IPS-18a (cell line): ENCODE results near the gene PLK3.
A peak's percentile ranks its signal among the peaks of the same experiment; 100 is the strongest.
"Not testable (repeated sequence)": the region's sequence is repeated elsewhere in the genome, so short reads cannot be mapped to it uniquely, and the experiment has no call there.

ENCODE experiments used
- H3K27ac ChIP-seq: one replicate; pipeline ENCODE4 v1.5.1; 2013; ENCODE audit warnings: low read length
- H3K27me3 ChIP-seq: one replicate; pipeline ENCODE4 v1.6.1; 2013; ENCODE audit warnings: mild to moderate bottlenecking, low read length; ENCODE audit not compliant: control insufficient read depth, insufficient read depth
- H3K36me3 ChIP-seq: one replicate; pipeline ENCODE4 v1.6.1; 2013; ENCODE audit warnings: low read depth, low read length; ENCODE audit not compliant: control insufficient read depth
- H3K4me1 ChIP-seq: one replicate; pipeline ENCODE4 v1.6.1; 2013; ENCODE audit warnings: low read depth, low read length; ENCODE audit not compliant: control insufficient read depth
- H3K4me3 ChIP-seq: one replicate; pipeline ENCODE4 v1.5.1; 2013; ENCODE audit warnings: low read length
- H3K9ac ChIP-seq: one replicate; pipeline ENCODE4 v1.6.1; 2013; ENCODE audit warnings: mild to moderate bottlenecking, low read length, moderate library complexity
- H3K9me3 ChIP-seq: one replicate; pipeline ENCODE4 v1.6.1; 2013; ENCODE audit warnings: low read depth, low read length; ENCODE audit not compliant: control insufficient read depth

Gene PLK3

DNA sequence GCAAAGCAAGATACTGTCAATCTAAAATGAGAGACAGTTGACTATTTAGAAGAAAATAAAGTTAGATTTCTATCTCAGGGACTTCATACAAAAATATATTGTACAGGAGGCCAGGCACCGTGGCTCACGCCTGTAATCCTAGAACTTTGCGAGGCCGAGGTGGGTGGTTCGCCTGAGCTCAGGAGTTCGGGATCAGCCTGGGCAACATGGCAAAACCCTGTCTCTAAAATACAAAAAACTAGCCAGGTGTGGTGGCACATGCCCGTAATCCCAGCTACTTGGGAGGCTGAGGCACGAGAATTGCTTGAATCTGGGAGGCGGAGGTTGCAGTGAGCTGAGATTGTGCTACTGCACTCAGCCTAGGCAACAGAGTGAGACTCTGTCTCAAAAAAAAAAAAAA lies 15.7 kb downstream of the PLK3 start:
- not testable (repeated sequence) for H3K27me3 ChIP-seq, H3K4me1 ChIP-seq, H3K9me3 ChIP-seq, H3K4me3 ChIP-seq, H3K27ac ChIP-seq, H3K36me3 ChIP-seq, H3K9ac ChIP-seq

DNA sequence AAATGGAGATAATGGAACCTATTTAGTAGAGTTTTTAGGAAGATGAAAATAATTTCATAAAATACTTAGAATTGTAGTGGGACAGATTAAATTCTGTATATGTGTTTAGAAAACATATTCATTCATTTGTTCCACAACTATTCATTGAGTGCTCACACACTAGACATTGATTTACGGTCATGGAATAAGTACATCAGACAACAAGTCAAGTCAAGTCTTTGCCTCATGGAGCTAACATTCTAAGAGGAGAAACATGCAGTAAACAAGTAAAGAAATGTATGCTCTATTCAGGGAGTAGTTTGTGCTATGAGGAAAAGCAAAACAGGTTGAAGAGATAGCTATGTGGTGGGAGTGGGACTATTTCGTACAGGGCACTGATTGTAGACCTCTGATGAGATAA lies 17.1 kb downstream of the PLK3 start:
- H3K4me3 ChIP-seq: no peak overlapping the region
- H3K9ac ChIP-seq: no peak overlapping the region
- H3K27ac ChIP-seq: no peak overlapping the region
- peaks cover 6% of the 10 kb centered on the region for H3K4me1 ChIP-seq
- H3K9me3 ChIP-seq: no peaks in the 10 kb centered on the region
- H3K27me3 ChIP-seq: no peaks in the 10 kb centered on the region
- no peaks in the 10 kb centered on the region for H3K36me3 ChIP-seq

DNA sequence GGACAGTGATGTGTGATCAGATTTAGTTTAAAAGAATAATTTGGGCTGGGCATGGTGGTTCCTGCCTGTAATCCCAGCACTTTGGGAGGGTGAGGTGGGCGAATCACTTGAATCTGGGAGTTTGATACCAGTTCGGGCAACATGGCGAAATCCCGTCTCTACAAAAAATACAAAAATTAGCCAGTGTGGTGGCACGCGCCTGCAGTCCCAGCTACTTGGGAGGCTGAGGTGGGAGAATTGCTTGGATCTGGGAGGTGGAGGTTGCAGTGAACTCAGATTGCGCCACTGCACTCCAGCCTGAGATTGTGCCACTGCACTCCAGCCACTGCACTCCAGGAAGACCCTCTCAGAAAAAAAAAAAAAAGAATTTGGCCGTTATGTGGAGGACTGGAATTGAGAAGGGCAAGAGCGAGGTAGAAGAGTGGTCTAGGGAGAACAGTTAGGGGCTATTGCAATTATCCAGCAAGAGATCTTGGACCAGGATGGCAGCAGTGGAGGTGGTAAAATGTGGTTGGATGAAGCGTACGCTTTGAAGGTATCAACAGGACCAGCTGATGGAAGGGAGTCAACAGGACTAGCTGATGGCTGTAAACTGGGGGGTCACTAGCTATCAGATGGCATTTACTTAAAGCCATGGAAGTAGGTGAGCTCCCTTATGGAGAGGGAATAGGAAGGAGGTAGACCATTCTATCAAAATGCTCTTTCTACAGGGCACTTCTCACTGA lies 17.8 kb downstream of the PLK3 start:
- Histone ChIP-seq H3K27me3 (no peaks in the 10 kb centered on the region), H3K36me3 (no peaks in the 10 kb centered on the region), H3K4me1 (peaks cover 6% of the 10 kb centered on the region), H3K9me3 (no peaks in the 10 kb centered on the region), H3K27ac (no peak overlapping the region), H3K4me3 (no peak overlapping the region), H3K9ac (no peak overlapping the region)

DNA sequence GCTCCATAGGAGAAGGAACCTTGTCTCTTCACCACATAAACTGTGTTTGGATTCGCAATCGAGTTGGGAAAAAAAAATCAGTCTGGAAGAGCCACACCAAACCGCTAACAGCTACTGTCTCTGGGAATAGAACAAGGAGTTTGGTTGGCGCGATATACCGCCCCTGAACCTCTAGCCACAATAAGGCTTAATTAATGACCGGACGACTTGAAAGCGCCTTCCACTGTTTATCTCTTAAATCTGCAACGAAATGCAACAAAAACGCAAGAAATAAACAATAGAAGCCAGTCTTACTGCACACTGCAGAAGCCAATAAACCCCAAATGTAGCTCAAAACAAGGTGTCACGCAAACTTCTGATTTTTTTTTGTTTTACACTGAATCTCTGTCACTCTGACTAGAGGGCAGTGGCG lies 19.0 kb downstream of the PLK3 start:
- peak overlapping the region; percentile 29 for H3K27ac ChIP-seq
- H3K9ac ChIP-seq: no peak overlapping the region
- H3K9me3 ChIP-seq: no peaks in the 10 kb centered on the region
- no peaks in the 10 kb centered on the region for H3K27me3 ChIP-seq
- H3K4me1 ChIP-seq: peaks cover 6% of the 10 kb centered on the region
- peak overlapping the region; percentile 60 for H3K4me3 ChIP-seq
- H3K36me3 ChIP-seq: no peaks in the 10 kb centered on the region

DNA sequence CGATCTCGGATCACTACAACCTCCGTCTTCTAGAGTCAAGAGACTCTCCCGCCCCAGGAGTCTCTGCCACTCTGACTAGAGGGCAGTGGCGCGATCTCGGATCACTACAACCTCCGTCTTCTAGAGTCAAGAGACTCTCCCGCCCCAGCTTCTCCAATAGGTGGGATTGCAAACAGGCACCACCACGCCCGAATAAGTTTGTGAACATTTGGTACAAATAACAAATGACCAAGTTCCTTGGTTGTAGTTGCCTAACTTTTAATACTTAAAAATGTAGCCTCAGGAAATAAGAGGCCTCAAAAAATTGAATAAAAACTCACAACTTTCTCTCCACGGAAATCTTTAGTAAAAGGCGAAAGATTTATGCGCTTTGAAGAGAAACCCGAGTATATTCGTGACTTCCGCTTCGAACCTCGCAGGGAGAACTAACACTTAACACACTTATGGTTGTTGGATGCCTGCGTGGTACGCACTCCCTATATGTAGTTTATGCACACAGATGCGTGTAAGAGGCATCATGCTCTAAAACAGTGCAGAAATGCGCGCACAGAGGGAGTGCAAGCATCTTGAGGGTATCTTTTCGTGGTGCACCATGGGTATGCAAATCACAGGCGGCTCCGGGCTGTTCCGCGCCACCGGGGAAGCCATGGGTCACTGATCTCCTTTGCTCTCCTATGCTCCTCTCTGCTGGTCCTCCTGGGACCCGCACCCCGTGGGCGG lies 19.6 kb downstream of the PLK3 start:
- peak overlapping the region; percentile 97 for H3K9ac ChIP-seq
- peak overlapping the region; percentile 100 for H3K27ac ChIP-seq
- no peaks in the 10 kb centered on the region for H3K9me3 ChIP-seq
- peak overlapping the region; percentile 60 for H3K4me3 ChIP-seq
- H3K36me3 ChIP-seq: no peaks in the 10 kb centered on the region
- no peaks in the 10 kb centered on the region for H3K27me3 ChIP-seq
- peaks cover 6% of the 10 kb centered on the region for H3K4me1 ChIP-seq

DNA sequence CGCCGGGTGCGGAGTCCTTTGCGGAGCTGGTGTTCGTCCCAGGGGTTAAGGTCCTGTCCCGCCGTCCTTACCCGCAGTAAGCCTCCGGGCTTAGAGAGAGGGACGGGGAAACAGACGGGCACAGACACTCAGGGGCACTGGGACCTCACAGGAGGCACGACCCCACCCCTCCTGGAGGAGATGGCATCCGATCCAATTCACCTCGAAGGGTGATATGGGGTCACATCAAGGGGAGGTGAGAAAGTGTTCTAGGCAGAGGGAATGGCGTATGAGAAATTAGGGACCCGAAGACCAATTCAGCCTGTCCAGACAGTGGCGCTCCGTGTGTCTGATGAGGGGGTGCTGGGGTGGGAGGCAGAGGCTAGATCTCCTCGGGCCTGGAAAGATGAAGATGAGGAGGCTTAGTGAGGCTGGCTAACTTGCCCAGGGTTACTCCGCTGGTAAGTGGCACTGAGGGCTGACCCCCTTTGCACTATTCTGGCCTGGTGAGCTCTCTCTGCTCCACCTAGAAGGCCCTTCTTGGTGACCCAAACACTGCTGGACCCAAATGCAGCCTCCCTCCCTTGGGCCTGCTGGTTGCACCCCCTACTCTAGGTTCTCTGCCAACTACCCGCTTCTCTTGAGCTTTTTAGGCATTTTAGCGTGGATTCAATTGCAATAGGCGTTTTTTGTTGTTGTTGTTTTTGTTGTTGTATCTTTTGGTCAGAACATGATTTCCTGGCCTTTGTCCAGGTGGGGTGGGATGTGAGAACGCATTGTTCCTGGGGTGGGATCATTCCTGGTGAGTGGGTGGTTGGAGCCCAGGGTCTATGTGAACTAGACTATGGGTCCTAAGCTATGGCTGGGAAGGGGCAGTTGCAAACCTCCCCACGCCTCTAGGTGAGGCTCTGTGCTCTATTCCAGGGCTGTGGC lies 20.4 kb downstream of the PLK3 start:
- Histone ChIP-seq H3K9ac (peak overlapping the region; percentile 97), H3K4me1 (peaks cover 6% of the 10 kb centered on the region), H3K27me3 (no peaks in the 10 kb centered on the region), H3K36me3 (no peaks in the 10 kb centered on the region), H3K9me3 (no peaks in the 10 kb centered on the region), H3K27ac (peak overlapping the region; percentile 100), H3K4me3 (peak overlapping the region; percentile 60)

DNA sequence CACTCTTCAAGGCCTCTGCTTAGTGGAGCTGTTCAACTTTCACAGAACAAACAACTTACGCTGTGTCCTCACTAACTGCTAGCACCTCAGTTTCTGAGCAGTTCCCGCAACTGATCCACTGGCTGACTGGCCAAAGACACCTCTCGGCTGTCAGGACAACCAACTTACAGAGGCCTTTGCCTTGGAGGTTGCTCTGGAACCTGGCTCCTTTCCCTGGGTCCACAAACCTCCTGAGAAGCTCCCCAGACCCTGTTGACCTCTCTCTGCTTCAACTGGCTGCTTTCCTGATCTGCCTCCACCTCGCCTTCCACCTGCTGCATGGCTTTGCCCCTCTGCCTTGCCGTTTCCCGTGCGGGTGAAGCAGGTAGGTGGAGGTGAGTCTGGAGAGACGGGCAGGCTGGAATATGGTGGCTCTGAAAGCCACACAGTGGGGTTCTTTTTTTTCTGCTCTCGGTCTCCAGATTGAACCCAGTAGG lies 21.1 kb downstream of the PLK3 start:
- Histone ChIP-seq H3K36me3 (no peaks in the 10 kb centered on the region), H3K4me3 (no peak overlapping the region), H3K27me3 (no peaks in the 10 kb centered on the region), H3K4me1 (peaks cover 6% of the 10 kb centered on the region), H3K9me3 (no peaks in the 10 kb centered on the region), H3K27ac (no peak overlapping the region), H3K9ac (no peak overlapping the region)

DNA sequence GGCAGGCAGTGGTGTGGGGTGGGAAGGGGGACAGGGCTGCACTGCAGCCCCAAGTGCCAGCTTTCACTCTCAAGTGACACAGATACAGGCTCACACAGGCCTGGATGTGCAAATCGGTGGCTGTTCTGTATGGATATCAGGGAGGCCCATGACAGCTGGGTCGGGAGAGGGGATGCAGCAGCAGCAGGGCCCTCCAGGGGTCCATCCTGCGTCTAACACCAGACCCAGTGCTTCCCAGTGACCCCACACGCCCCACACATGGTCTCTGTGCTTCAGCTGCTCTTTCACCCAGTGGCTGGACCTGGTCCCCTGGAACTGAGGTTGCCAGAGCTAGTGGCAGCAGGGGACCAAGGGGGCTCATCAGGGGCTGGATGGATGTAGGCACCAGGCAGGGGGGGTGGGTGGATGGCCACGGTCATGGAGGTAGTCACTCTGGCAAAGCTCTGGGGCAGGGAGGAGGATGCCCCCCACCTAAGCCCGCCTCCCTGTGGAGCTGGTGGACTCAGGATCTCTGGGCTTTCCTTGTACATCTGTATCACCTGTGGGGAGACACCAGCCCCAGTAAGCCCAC lies 22.0 kb downstream of the PLK3 start:
- Histone ChIP-seq H3K27me3 (no peaks in the 10 kb centered on the region), H3K27ac (no peak overlapping the region), H3K9ac (no peak overlapping the region), H3K9me3 (no peaks in the 10 kb centered on the region), H3K4me1 (peaks cover 6% of the 10 kb centered on the region), H3K4me3 (no peak overlapping the region), H3K36me3 (no peaks in the 10 kb centered on the region)

DNA sequence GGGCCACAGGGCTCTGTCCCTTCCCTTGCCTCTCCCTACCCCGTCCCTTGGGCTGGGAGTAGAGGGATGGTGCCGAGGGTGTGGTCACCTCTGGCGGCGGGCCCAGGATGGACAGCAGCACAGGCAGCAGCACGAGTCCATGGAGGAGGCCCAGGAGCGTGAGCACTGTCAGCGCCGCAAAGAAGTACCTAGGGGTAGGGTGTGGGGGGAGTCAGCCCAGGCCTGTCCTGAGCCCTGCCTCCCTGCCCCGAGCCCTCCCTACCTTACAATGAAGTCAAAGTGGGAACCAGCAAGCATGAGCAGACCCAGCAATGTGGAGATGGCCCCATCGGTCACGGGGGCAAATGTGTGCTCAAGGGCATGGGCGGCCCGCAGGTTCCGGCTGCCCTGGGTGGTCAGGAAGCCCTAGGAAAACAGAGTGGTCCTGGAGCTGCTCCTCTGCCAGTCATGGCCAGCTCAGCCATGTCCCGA lies 22.8 kb downstream of the PLK3 start:
- H3K27ac ChIP-seq: no peak overlapping the region
- H3K9ac ChIP-seq: no peak overlapping the region
- H3K36me3 ChIP-seq: no peaks in the 10 kb centered on the region
- no peaks in the 10 kb centered on the region for H3K9me3 ChIP-seq
- peaks cover 6% of the 10 kb centered on the region for H3K4me1 ChIP-seq
- H3K27me3 ChIP-seq: no peaks in the 10 kb centered on the region
- no peak overlapping the region for H3K4me3 ChIP-seq

DNA sequence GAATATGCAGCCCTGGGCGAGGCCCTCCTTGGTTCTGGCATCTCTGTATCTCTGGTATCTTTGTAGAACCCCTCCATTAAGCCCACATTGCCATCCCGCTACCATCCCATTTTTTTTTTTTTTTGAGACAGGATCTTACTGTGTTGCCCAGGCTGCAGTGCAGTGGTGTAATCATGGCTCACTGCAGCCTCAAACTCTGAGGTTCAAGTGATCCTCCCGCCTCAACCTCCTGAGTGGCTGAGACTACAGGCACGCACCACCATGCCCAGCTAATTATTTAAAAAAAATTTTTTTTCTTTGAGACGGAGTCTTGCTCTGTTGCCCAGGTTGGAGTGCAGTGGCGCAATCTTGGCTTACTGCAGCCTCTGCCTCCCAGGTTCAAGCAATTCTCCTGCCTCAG lies 24.2 kb downstream of the PLK3 start:
- not testable (repeated sequence) for H3K4me1 ChIP-seq, H3K9ac ChIP-seq, H3K4me3 ChIP-seq, H3K27ac ChIP-seq, H3K9me3 ChIP-seq, H3K36me3 ChIP-seq, H3K27me3 ChIP-seq
